GM23248 (cell line): ENCODE data around the gene AZGP1.

Experiments used
- EZH2 ChIP-seq: fragments of 200-600 bp; sonication (generic); IDR thresholded peaks from 2 replicates; pipeline ENCODE4 v1.6.1; 2018; ENCODE audit warnings: antibody characterized with exemption, mild to moderate bottlenecking; ENCODE audit not compliant: insufficient read depth, poor library complexity, severe bottlenecking
- EZH2phosphoT487 ChIP-seq: fragments of 200-600 bp; sonication (generic); IDR thresholded peaks from 2 replicates; pipeline ENCODE4 v1.6.1; 2018; ENCODE audit warnings: antibody characterized with exemption, moderate library complexity, mild to moderate bottlenecking, low read depth; ENCODE audit not compliant: insufficient read depth

DNA sequence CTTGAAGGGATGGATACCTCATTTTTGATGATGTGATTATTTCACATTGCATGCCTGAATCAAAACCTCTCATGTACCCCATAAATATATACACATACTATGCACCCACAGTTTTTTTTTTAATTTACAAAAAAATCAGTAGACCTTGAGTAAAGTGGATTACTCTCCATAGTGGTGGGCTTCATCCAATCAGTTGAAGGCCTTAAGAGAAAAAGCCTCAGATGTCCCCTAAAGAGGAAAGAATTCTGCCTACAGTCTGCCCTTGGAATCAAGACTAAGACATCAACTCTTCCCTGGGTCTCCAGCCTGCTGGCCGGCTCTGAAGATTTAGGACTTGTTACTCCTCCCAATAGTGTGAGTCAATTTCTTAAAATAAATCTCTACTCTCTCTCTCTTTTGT lies 1.1 kb downstream of the AZGP1 start:
- no peak for TF ChIP-seq EZH2
- no peak for TF ChIP-seq EZH2phosphoT487
